Lower leg skin (tissue), 4 donors: ENCODE data around the gene PRICKLE1. TPM values are rescaled to one million over a fixed set of nuclear protein-coding genes. Genes with fewer than 3 reads are reported as not detected.

Experiments used
- DNase-seq, 2 donors: peaks; one replicate each; pipeline ENCODE4 v3.0.0-alpha.2; 2019; ENCODE audit warnings: low spot score in 2 of 2
- H3K4me3 ChIP-seq: fragments of 200-600 bp; sonication (generic); 2 replicates; pipeline ENCODE4 v1.5.1; 2017; ENCODE audit warnings: mild to moderate bottlenecking, low read depth; ENCODE audit not compliant: poor library complexity, severe bottlenecking
- CTCF ChIP-seq, 3 donors: fragments of 450-650 bp; IDR thresholded peaks; one replicate each; pipeline ENCODE4 v1.5.1; 2016; ENCODE audit warnings: antibody characterized with exemption in 3 of 3, mild to moderate bottlenecking in 3 of 3, moderate library complexity in 2 of 3
- POLR2A ChIP-seq, 2 donors: fragments of 450-650 bp; IDR thresholded peaks; one replicate each; pipeline ENCODE4 v1.6.1; 2016 to 2017; ENCODE audit warnings: antibody characterized with exemption in 2 of 2, mild to moderate bottlenecking in 1 of 2, moderate library complexity in 1 of 2
- WGBS, 2 donors: methylation state at CpG; one replicate each; pipeline ENCODE4 v1.1.5; 2018; 5-methylcytosine and 5-hydroxymethylcytosine counted together
- intact Hi-C: fragments of 100-400 bp; cut with DNase I; formaldehyde crosslinking; loops from one replicate; pipeline ENCODE4 v1.15.0; 2023; ENCODE audit warnings: low total_unique reads
- total RNA-seq, 4 donors: library from RNA; depleted of rRNA; stranded (reverse); fragments of >200 nt; gene quantifications; one replicate each; pipeline ENCODE4 v1.1.0, GENCODE V29; 2016

PRICKLE1 gene
- total RNA-seq, 4 donors from 2014 or later: 3.8 to 39.8 (median 14.4) TPM

GRCh38 chr12:42498549-42499247 is 90.8 kb downstream of the PRICKLE1 start:
- DNase-seq: no peak
- no peak overlapping the region for H3K4me3 ChIP-seq
- WGBS, 2 donors: 93 to 97% methylated on average over 3 of the region's 3 CpGs
- TF ChIP-seq CTCF (IDR thresholded peaks at IDR 0.05): no peak
- no peak for TF ChIP-seq POLR2A (IDR thresholded peaks at IDR 0.05)
- intact Hi-C loops: no loop called here

DNA sequence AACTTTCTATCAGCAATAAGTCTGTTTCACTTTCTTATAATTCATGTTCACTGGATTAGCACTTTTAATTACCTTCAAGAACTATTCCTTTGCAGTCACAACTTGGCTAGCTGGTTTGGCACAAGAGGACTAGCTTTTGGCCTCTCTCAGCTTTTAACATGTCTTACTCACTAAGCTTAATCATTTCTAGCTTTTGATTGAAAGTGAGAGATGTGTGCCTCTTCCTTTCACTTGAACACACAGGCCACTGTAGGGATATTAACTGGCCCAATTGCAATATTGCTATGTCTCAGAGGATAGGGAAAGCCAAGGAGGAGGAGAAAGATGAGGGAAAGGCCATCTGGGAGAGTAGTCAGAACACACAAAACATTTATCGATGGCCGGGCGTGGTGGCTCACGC is 92.7 kb downstream of the PRICKLE1 start:
- TF ChIP-seq POLR2A (IDR thresholded peaks at IDR 0.05) (no peak), CTCF (IDR thresholded peaks at IDR 0.05) (no peak)
- intact Hi-C loops: no loop called here
- 92 to 93% methylated on average over 4 of the region's 4 CpGs for WGBS, 2 donors
- no peak for DNase-seq
- H3K4me3 ChIP-seq: no peak overlapping the region

DNA sequence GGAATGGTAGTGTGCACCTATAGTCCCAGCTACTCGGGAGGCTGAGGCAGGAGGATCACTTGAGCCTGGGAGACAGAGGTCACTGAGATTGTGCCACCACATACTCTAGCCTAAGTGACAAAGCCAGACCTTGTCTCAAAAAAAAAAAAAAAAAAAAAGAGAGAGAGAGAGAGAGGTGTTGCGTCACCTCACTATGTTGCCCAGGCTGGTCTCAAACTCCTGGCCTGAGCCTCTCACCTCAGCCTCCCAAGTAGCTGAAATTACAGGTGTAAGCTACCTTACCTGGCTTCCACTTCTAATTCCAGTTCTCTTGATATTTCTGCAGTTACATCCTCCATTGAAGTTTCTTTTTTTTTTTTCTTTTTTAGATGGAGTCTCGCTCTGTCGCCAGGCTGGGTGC is 94.3 kb downstream of the PRICKLE1 start:
- 92 to 96% methylated on average over 4 of the region's 4 CpGs for WGBS, 2 donors
- intact Hi-C loops: no loop called here
- no peak for DNase-seq
- no peak overlapping the region for H3K4me3 ChIP-seq
- TF ChIP-seq CTCF (IDR thresholded peaks at IDR 0.05) (no peak), POLR2A (IDR thresholded peaks at IDR 0.05) (no peak)

- no peak overlapping the region for H3K4me3 ChIP-seq
- intact Hi-C loops: no loop called here
- DNase-seq: no peak
- TF ChIP-seq POLR2A (IDR thresholded peaks at IDR 0.05): no peak
- no peak for TF ChIP-seq CTCF (IDR thresholded peaks at IDR 0.05)
- WGBS, 2 donors: 85 to 86% methylated on average over 1 of the region's 1 CpG
Observed at GRCh38 chr12:42492267-42492666, 97.3 kb downstream of the PRICKLE1 start.

GRCh38 chr12:42490261-42490842 is 99.2 kb downstream of the PRICKLE1 start:
- intact Hi-C loops: no loop called here
- no peak for DNase-seq
- no peak for TF ChIP-seq POLR2A (IDR thresholded peaks at IDR 0.05)
- no peak for TF ChIP-seq CTCF (IDR thresholded peaks at IDR 0.05)
- no peak overlapping the region for H3K4me3 ChIP-seq
- 90% methylated on average over 5 of the region's 5 CpGs for WGBS, 2 donors
